KBM-7 (cell line): Measurements from ENCODE around the gene PNRC2.
"Not testable (repeated sequence)": the region's sequence is repeated elsewhere in the genome, so short reads cannot be mapped to it uniquely, and the experiment has no call there.

Source experiments
- DNase-seq: peaks from one replicate; pipeline ENCODE4 v3.0.0-alpha.2; 2015
- in situ Hi-C: fragments of 300-500 bp; cut with MboI; formaldehyde crosslinking; loops from 2 replicates; pipeline ENCODE4 v1.14.3; 2020; ENCODE audit warnings: low sequenced_read_pairs, low pct_unique_long_range_greater_than_20kb, mixed read lengths

Gene PNRC2

GRCh38 chr1:23979881-23980727 lies 20.5 kb downstream of the PNRC2 start, which contains the start of gene SRSF10:
TSS of gene SRSF10 (minus strand) at chr1:23980327. CDS start at chr1:23980255, 72 bp downstream.
- in situ Hi-C loops: no loop called here
- peak; percentile 100 for DNase-seq

GRCh38 chr1:23980728-23981070 lies 21.1 kb downstream of the PNRC2 start:
- in situ Hi-C loops: no loop called here
- DNase-seq: peak; percentile 95

- DNase-seq: no peak
- in situ Hi-C loops: no loop called here
Measured at GRCh38 chr1:23984417-23985186, 25.0 kb downstream of the PNRC2 start.

- in situ Hi-C loops, DNase-seq: not testable (repeated sequence)
Measured at GRCh38 chr1:23987038-23987437, 27.4 kb downstream of the PNRC2 start.

GRCh38 chr1:23989263-23989662 lies 29.6 kb downstream of the PNRC2 start:
- in situ Hi-C loops: no loop called here
- peak; percentile 60 for DNase-seq

- in situ Hi-C loops, DNase-seq: not testable (repeated sequence)
Measured at GRCh38 chr1:23992011-23992410, 32.4 kb downstream of the PNRC2 start.

- no peak for DNase-seq
Measured at GRCh38 chr1:23995431-23995837, 35.8 kb downstream of the PNRC2 start.

GRCh38 chr1:23996700-23997229 lies 37.1 kb downstream of the PNRC2 start:
- in situ Hi-C loops: no loop called here

More at GRCh38 chr1:23995431-23995837, 35.8 kb downstream of the PNRC2 start:
- in situ Hi-C loops: no loop called here

GRCh38 chr1:23997812-23998211 lies 38.2 kb downstream of the PNRC2 start:
- in situ Hi-C loops: no loop called here
- no peak for DNase-seq

More at GRCh38 chr1:23996700-23997229, 37.1 kb downstream of the PNRC2 start:
- DNase-seq: no peak

- no peak for DNase-seq
- in situ Hi-C loops: no loop called here
Measured at GRCh38 chr1:23999156-23999671, 39.6 kb downstream of the PNRC2 start.

- in situ Hi-C loops: no loop called here
- DNase-seq: no peak
Measured at GRCh38 chr1:24002695-24003094, 43.1 kb downstream of the PNRC2 start.

- peak; percentile 23 for DNase-seq
- in situ Hi-C loops: no loop called here
Measured at GRCh38 chr1:24003331-24003972, 43.8 kb downstream of the PNRC2 start.

GRCh38 chr1:24004132-24004531 lies 44.5 kb downstream of the PNRC2 start:
- DNase-seq: no peak
- in situ Hi-C loops: no loop called here

- in situ Hi-C loops: no loop called here
- DNase-seq: no peak
Measured at GRCh38 chr1:24005163-24005562, 45.5 kb downstream of the PNRC2 start.

GRCh38 chr1:24007079-24007478 lies 47.5 kb downstream of the PNRC2 start:
- in situ Hi-C loops: no loop called here
- DNase-seq: no peak

- in situ Hi-C loops, DNase-seq: not testable (repeated sequence)
Measured at GRCh38 chr1:24008574-24009184, 49.1 kb downstream of the PNRC2 start.

- no peak for DNase-seq
- in situ Hi-C loops: no loop called here
Measured at GRCh38 chr1:24009406-24009805, 49.8 kb downstream of the PNRC2 start.

GRCh38 chr1:24010650-24011049 lies 51.0 kb downstream of the PNRC2 start:
- no peak for DNase-seq
- in situ Hi-C loops: no loop called here

- DNase-seq, in situ Hi-C loops: not testable (repeated sequence)
Measured at GRCh38 chr1:24012878-24013277, 53.2 kb downstream of the PNRC2 start.
